K562 (cell line): ENCODE measurements around the gene C15orf62. TPM values are rescaled to one million over a fixed set of nuclear protein-coding genes. Genes with fewer than 3 reads are reported as not detected.
A peak's percentile ranks its signal among the peaks of the same experiment; 100 is the strongest.

Experiments used
- BDP1 ChIP-seq: IDR thresholded peaks from 3 replicates; pipeline ENCODE4 v1.6.1; 2011; ENCODE audit not compliant: insufficient read length, insufficient read depth
- EHMT2 ChIP-seq: fragments of 450-650 bp; IDR thresholded peaks from 2 replicates; pipeline ENCODE4 v1.6.1; 2018; ENCODE audit warnings: antibody characterized with exemption
- ELF1 ChIP-seq: fragments of 200-800 bp; sonication (Bioruptor generic); IDR thresholded peaks from 2 replicates; pipeline ENCODE4 v1.6.1; 2016; ENCODE audit warnings: missing genetic modification characterization, missing compliant biosample characterization
- FIP1L1 ChIP-seq: fragments of 200-400 bp; formaldehyde crosslinking; IDR thresholded peaks from 2 replicates; pipeline ENCODE4 v1.6.1; 2018; ENCODE audit warnings: mild to moderate bottlenecking, low read depth, low read length; ENCODE audit not compliant: poor library complexity, severe bottlenecking
- HDAC3 ChIP-seq: fragments of 450-650 bp; IDR thresholded peaks from 2 replicates; pipeline ENCODE4 v1.6.1; 2018; ENCODE audit warnings: borderline replicate concordance, mild to moderate bottlenecking, moderate library complexity; ENCODE audit not compliant: partially characterized antibody
- HDAC6 ChIP-seq: IDR thresholded peaks from 2 replicates; pipeline ENCODE4 v1.6.1; 2012; ENCODE audit warnings: low read depth, mild to moderate bottlenecking, control low read depth, inconsistent platforms, low read length, moderate library complexity
- LEF1 ChIP-seq: fragments of 450-650 bp; IDR thresholded peaks from 2 replicates; pipeline ENCODE4 v1.6.1; 2016; ENCODE audit warnings: mild to moderate bottlenecking
- MAZ ChIP-seq, 2 experiments: fragments of 450-650 bp in 1 of 2; sonication (generic) in 1 of 2; formaldehyde crosslinking; IDR thresholded peaks in 1 of 2; conservative IDR thresholded peaks in 1 of 2; 2 replicates each; pipeline versions ENCODE4 v1.4.0 to v1.5.0; 2020; ENCODE audit warnings: mild to moderate bottlenecking in 1 of 2, missing genetic modification reagents in 1 of 2
- RBFOX2 ChIP-seq: fragments of 200-400 bp; formaldehyde crosslinking; IDR thresholded peaks from 2 replicates; pipeline ENCODE4 v1.6.1; 2017; ENCODE audit warnings: low read depth, mild to moderate bottlenecking, low read length, moderate library complexity
- RBM22 ChIP-seq: fragments of 200-400 bp; formaldehyde crosslinking; IDR thresholded peaks from 2 replicates; pipeline ENCODE4 v1.6.1; 2018; ENCODE audit warnings: low read length, low read depth; ENCODE audit not compliant: poor library complexity, severe bottlenecking
- SMAD2 ChIP-seq: fragments of 150-350 bp; IDR thresholded peaks from 2 replicates; pipeline ENCODE4 v1.6.1; 2014; ENCODE audit warnings: low read depth, mild to moderate bottlenecking, low read length
- SRSF1 ChIP-seq: fragments of 200-400 bp; formaldehyde crosslinking; IDR thresholded peaks from 2 replicates; pipeline ENCODE4 v1.6.1; 2017; ENCODE audit warnings: mild to moderate bottlenecking, low read depth, low read length, moderate library complexity
- TAF7 ChIP-seq: fragments of 450-650 bp; IDR thresholded peaks from 2 replicates; pipeline ENCODE4 v1.6.1; 2016; ENCODE audit warnings: missing genetic modification characterization, missing compliant biosample characterization
- XRCC3 ChIP-seq: fragments of 450-650 bp; IDR thresholded peaks from 2 replicates; pipeline ENCODE4 v1.6.1; 2017; ENCODE audit warnings: mild to moderate bottlenecking, moderate library complexity
- XRCC4 ChIP-seq: IDR thresholded peaks from one replicate; pipeline ENCODE4 v1.6.1; 2011; ENCODE audit not compliant: insufficient read depth, insufficient read length; ENCODE audit errors: extremely low read depth
- ZNF764 ChIP-seq: fragments of 250-450 bp; sonication (Bioruptor Pico); IDR thresholded peaks from 2 replicates; pipeline ENCODE4 v1.4.0; 2020; ENCODE audit warnings: low read depth, mild to moderate bottlenecking, moderate library complexity
- polyA plus RNA-seq, 8 experiments: library from polyadenylated mRNA; depleted of rRNA in 4 of 8; stranded (reverse) in 5 of 8; unstranded in 3 of 8; fragments of >200 nt; fragmentation: Nextera tagmentation in 2 of 8; fragmentation: Illumina TruSeq in 1 of 8; extraction: Ambion mirVana in 2 of 8; extraction: Trizol in 1 of 8; gene quantifications; 2 replicates each; pipeline versions ENCODE4 v1.2.1 to v1.2.3, GENCODE V29; 2011 to 2014; ENCODE audit warnings: inconsistent platforms in 1 of 8, missing spikeins in 1 of 8
- total RNA-seq, 7 experiments: library from RNA; depleted of rRNA in 6 of 7; stranded (reverse); fragments of >200 nt in 6 of 7; fragmentation: Illumina TruSeq in 2 of 7; extraction: Trizol in 2 of 7; gene quantifications; 2 replicates each; pipeline versions ENCODE4 v1.2.1 to v1.2.3, GENCODE V29; 2011 to 2021; ENCODE audit warnings: low replicate concordance in 1 of 7
- TF ChIP-seq, protein P1 (sequence below): fragments of 450-650 bp; IDR thresholded peaks from 2 replicates; pipeline ENCODE4 v1.6.1; 2016; ENCODE audit warnings: mild to moderate bottlenecking, moderate library complexity
- TF ChIP-seq, protein P2 (sequence below): fragments of 250-450 bp; sonication (Bioruptor Pico); IDR thresholded peaks from 2 replicates; pipeline ENCODE4 v1.9.0; 2021; ENCODE audit warnings: mild to moderate bottlenecking

The C15orf62 gene
- total and polyA plus RNA-seq, 9 of the 15 experiments (the other 6 are each of a cell fraction or from before 2014, with no cell fraction given): 0.01 to 0.76 (median 0.30) TPM; not detected in 1

- TF ChIP-seq FIP1L1: no peak
- TF ChIP-seq SRSF1: no peak
- TF ChIP-seq XRCC3: no peak
- no peak for TF ChIP-seq MAZ (CRISPR knock-in tag; conservative IDR thresholded peaks at IDR 0.05 in 1 of 2, IDR thresholded peaks at IDR 0.05 in 1 of 2)
- 0 out of 2 replicates have a peak, but pooled peaks have one; percentile 20 for TF ChIP-seq LEF1
- no peak for TF ChIP-seq SMAD2
- no peak for TF ChIP-seq RBM22
- TF ChIP-seq XRCC4: no peak
- no peak for TF ChIP-seq HDAC6
- TF ChIP-seq HDAC3: no peak
- no peak for TF ChIP-seq TAF7 (tag)
- no peak for TF ChIP-seq ZNF764 (CRISPR knock-in tag)
- TF ChIP-seq BDP1: no peak
- TF ChIP-seq EHMT2: no peak
- TF ChIP-seq, protein P1, sequence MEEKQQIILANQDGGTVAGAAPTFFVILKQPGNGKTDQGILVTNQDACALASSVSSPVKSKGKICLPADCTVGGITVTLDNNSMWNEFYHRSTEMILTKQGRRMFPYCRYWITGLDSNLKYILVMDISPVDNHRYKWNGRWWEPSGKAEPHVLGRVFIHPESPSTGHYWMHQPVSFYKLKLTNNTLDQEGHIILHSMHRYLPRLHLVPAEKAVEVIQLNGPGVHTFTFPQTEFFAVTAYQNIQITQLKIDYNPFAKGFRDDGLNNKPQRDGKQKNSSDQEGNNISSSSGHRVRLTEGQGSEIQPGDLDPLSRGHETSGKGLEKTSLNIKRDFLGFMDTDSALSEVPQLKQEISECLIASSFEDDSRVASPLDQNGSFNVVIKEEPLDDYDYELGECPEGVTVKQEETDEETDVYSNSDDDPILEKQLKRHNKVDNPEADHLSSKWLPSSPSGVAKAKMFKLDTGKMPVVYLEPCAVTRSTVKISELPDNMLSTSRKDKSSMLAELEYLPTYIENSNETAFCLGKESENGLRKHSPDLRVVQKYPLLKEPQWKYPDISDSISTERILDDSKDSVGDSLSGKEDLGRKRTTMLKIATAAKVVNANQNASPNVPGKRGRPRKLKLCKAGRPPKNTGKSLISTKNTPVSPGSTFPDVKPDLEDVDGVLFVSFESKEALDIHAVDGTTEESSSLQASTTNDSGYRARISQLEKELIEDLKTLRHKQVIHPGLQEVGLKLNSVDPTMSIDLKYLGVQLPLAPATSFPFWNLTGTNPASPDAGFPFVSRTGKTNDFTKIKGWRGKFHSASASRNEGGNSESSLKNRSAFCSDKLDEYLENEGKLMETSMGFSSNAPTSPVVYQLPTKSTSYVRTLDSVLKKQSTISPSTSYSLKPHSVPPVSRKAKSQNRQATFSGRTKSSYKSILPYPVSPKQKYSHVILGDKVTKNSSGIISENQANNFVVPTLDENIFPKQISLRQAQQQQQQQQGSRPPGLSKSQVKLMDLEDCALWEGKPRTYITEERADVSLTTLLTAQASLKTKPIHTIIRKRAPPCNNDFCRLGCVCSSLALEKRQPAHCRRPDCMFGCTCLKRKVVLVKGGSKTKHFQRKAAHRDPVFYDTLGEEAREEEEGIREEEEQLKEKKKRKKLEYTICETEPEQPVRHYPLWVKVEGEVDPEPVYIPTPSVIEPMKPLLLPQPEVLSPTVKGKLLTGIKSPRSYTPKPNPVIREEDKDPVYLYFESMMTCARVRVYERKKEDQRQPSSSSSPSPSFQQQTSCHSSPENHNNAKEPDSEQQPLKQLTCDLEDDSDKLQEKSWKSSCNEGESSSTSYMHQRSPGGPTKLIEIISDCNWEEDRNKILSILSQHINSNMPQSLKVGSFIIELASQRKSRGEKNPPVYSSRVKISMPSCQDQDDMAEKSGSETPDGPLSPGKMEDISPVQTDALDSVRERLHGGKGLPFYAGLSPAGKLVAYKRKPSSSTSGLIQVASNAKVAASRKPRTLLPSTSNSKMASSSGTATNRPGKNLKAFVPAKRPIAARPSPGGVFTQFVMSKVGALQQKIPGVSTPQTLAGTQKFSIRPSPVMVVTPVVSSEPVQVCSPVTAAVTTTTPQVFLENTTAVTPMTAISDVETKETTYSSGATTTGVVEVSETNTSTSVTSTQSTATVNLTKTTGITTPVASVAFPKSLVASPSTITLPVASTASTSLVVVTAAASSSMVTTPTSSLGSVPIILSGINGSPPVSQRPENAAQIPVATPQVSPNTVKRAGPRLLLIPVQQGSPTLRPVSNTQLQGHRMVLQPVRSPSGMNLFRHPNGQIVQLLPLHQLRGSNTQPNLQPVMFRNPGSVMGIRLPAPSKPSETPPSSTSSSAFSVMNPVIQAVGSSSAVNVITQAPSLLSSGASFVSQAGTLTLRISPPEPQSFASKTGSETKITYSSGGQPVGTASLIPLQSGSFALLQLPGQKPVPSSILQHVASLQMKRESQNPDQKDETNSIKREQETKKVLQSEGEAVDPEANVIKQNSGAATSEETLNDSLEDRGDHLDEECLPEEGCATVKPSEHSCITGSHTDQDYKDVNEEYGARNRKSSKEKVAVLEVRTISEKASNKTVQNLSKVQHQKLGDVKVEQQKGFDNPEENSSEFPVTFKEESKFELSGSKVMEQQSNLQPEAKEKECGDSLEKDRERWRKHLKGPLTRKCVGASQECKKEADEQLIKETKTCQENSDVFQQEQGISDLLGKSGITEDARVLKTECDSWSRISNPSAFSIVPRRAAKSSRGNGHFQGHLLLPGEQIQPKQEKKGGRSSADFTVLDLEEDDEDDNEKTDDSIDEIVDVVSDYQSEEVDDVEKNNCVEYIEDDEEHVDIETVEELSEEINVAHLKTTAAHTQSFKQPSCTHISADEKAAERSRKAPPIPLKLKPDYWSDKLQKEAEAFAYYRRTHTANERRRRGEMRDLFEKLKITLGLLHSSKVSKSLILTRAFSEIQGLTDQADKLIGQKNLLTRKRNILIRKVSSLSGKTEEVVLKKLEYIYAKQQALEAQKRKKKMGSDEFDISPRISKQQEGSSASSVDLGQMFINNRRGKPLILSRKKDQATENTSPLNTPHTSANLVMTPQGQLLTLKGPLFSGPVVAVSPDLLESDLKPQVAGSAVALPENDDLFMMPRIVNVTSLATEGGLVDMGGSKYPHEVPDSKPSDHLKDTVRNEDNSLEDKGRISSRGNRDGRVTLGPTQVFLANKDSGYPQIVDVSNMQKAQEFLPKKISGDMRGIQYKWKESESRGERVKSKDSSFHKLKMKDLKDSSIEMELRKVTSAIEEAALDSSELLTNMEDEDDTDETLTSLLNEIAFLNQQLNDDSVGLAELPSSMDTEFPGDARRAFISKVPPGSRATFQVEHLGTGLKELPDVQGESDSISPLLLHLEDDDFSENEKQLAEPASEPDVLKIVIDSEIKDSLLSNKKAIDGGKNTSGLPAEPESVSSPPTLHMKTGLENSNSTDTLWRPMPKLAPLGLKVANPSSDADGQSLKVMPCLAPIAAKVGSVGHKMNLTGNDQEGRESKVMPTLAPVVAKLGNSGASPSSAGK: peak; percentile 80; the same call in 1 of the 2 replicates
- TF ChIP-seq ELF1 (tag): no peak
- TF ChIP-seq, protein P2, sequence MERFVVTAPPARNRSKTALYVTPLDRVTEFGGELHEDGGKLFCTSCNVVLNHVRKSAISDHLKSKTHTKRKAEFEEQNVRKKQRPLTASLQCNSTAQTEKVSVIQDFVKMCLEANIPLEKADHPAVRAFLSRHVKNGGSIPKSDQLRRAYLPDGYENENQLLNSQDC (CRISPR knock-in tag): 0 out of 2 replicates have a peak, but pooled peaks have one; percentile 22
- no peak for TF ChIP-seq RBFOX2
These were observed 36.9 kb downstream of the C15orf62 start (continued) for GRCh38 chr15:40806672-40807027.
